ENCODE measurements around the gene RARB.

Gene RARB

GRCh38 chr3:25427942-25428788, at the start of gene RARB:
Gene RARB (plus strand): TSS chr3:25428263. CDS start chr3:25428732, 469 bp downstream.
- DNase-seq: peak; percentile 65

GRCh38 chr3:25378786-25379311, 49.2 kb upstream of the RARB start:
- no peak for DNase-seq

GRCh38 chr3:25380222-25380739, 47.8 kb upstream of the RARB start:
- DNase-seq: no peak

GRCh38 chr3:25381083-25381482, 47.0 kb upstream of the RARB start:
- no peak for DNase-seq

GRCh38 chr3:25384471-25384870, 43.6 kb upstream of the RARB start:
- DNase-seq: no peak

GRCh38 chr3:25385807-25386460, 42.1 kb upstream of the RARB start:
- DNase-seq: no peak

GRCh38 chr3:25386686-25387255, 41.3 kb upstream of the RARB start:
- DNase-seq: no peak

GRCh38 chr3:25390605-25391004, 37.5 kb upstream of the RARB start:
- DNase-seq: no peak

GRCh38 chr3:25396251-25396650, 31.8 kb upstream of the RARB start:
- no peak for DNase-seq

- no peak for DNase-seq
Measured at GRCh38 chr3:25396686-25397085, 31.4 kb upstream of the RARB start.

- DNase-seq: no peak
Measured at GRCh38 chr3:25397150-25397549, 30.9 kb upstream of the RARB start.

- no peak for DNase-seq
Measured at GRCh38 chr3:25400587-25400986, 27.5 kb upstream of the RARB start.

- no peak for DNase-seq
Measured at GRCh38 chr3:25403968-25404367, 24.1 kb upstream of the RARB start.

- no peak for DNase-seq
Measured at GRCh38 chr3:25404569-25404968, 23.5 kb upstream of the RARB start.

- DNase-seq: no peak
Measured at GRCh38 chr3:25405335-25405734, 22.7 kb upstream of the RARB start.

- no peak for DNase-seq
Measured at GRCh38 chr3:25410703-25411102, 17.4 kb upstream of the RARB start.

- no peak for DNase-seq
Measured at GRCh38 chr3:25412269-25412668, 15.8 kb upstream of the RARB start.

GRCh38 chr3:25416176-25416575, 11.9 kb upstream of the RARB start:
- no peak for DNase-seq

GRCh38 chr3:25418596-25418995, 9.5 kb upstream of the RARB start:
- DNase-seq: no peak

GRCh38 chr3:25419251-25419650, 8.8 kb upstream of the RARB start:
- no peak for DNase-seq

- no peak for DNase-seq
Measured at GRCh38 chr3:25420147-25420546, 7.9 kb upstream of the RARB start.

GRCh38 chr3:25420885-25421284, 7.2 kb upstream of the RARB start:
- no peak for DNase-seq

GRCh38 chr3:25421747-25422146, 6.3 kb upstream of the RARB start:
- DNase-seq: no peak
